Effector memory CD4-positive, alpha-beta T cell (primary cell): Measurements from ENCODE around the gene BCKDHA.
"Not testable (repeated sequence)": the region's sequence is repeated elsewhere in the genome, so short reads cannot be mapped to it uniquely, and the experiment has no call there.

Source experiments
- DNase-seq, 3 donors: peaks; one replicate each; pipeline ENCODE4 v3.0.0-alpha.2; 2020
- H3K27ac ChIP-seq: 2 replicates; pipeline ENCODE4 v1.7.0; 2013; ENCODE audit warnings: mild to moderate bottlenecking, low read length, moderate library complexity; ENCODE audit not compliant: insufficient read depth, poor library complexity, severe bottlenecking
- H3K27me3 ChIP-seq: replicated peaks from 2 replicates; pipeline ENCODE4 v1.7.0; 2013; ENCODE audit warnings: mild to moderate bottlenecking, low read length; ENCODE audit not compliant: insufficient read depth, control insufficient read depth, poor library complexity, severe bottlenecking
- H3K36me3 ChIP-seq: 2 replicates; pipeline ENCODE4 v1.7.0; 2013; ENCODE audit warnings: mild to moderate bottlenecking, low read length, moderate library complexity; ENCODE audit not compliant: control insufficient read depth, insufficient read depth
- H3K4me1 ChIP-seq: 2 replicates; pipeline ENCODE4 v1.7.0; 2013; ENCODE audit warnings: low read length, mild to moderate bottlenecking; ENCODE audit not compliant: control insufficient read depth, insufficient read depth, poor library complexity, severe bottlenecking
- H3K4me3 ChIP-seq: 2 replicates; pipeline ENCODE4 v1.7.0; 2013; ENCODE audit warnings: low read length, low read depth, mild to moderate bottlenecking; ENCODE audit not compliant: insufficient read depth, poor library complexity, severe bottlenecking
- H3K9me3 ChIP-seq: 2 replicates; pipeline ENCODE4 v1.7.0; 2013; ENCODE audit warnings: mild to moderate bottlenecking, low read length, moderate library complexity; ENCODE audit not compliant: control insufficient read depth

The BCKDHA gene

GRCh38 chr19:41403181-41403970 lies 5.8 kb downstream of the BCKDHA start:
- Histone ChIP-seq H3K27me3 (no peaks in the 10 kb centered on the region), H3K4me1 (no peaks in the 10 kb centered on the region), H3K4me3 (no peak overlapping the region), H3K36me3 (peaks cover 3% of the 10 kb centered on the region), H3K27ac (no peak overlapping the region), H3K9me3 (no peaks in the 10 kb centered on the region)
- DNase-seq: no peak

- no peaks in the 10 kb centered on the region for H3K27me3 ChIP-seq
- H3K27ac ChIP-seq: no peak overlapping the region
- H3K36me3 ChIP-seq: peaks cover 6% of the 10 kb centered on the region
- H3K4me3 ChIP-seq: no peak overlapping the region
- no peak for DNase-seq
- H3K4me1 ChIP-seq: no peaks in the 10 kb centered on the region
- no peaks in the 10 kb centered on the region for H3K9me3 ChIP-seq
These were observed 8.2 kb downstream of the BCKDHA start for GRCh38 chr19:41405776-41406175.

- no peak for DNase-seq
- Histone ChIP-seq H3K27me3 (no peaks in the 10 kb centered on the region), H3K36me3 (peaks cover 9% of the 10 kb centered on the region), H3K4me3 (no peak overlapping the region), H3K9me3 (no peaks in the 10 kb centered on the region), H3K27ac (no peak overlapping the region), H3K4me1 (no peaks in the 10 kb centered on the region)
These were observed 9.7 kb downstream of the BCKDHA start for GRCh38 chr19:41407271-41407670.

- Histone ChIP-seq H3K27ac (no peak overlapping the region), H3K4me3 (no peak overlapping the region), H3K4me1 (no peaks in the 10 kb centered on the region)
These were observed 10.6 kb downstream of the BCKDHA start for GRCh38 chr19:41408256-41408655.

GRCh38 chr19:41408846-41409245 lies 11.2 kb downstream of the BCKDHA start:
- not testable (repeated sequence) for H3K4me3 ChIP-seq, H3K9me3 ChIP-seq

More at GRCh38 chr19:41408256-41408655, 10.6 kb downstream of the BCKDHA start:
- no peak for DNase-seq
- H3K36me3 ChIP-seq: peaks cover 10% of the 10 kb centered on the region
- H3K9me3 ChIP-seq: no peaks in the 10 kb centered on the region
- no peaks in the 10 kb centered on the region for H3K27me3 ChIP-seq

GRCh38 chr19:41409288-41409687 lies 11.7 kb downstream of the BCKDHA start:
- no peak for DNase-seq
- H3K27me3 ChIP-seq: no peaks in the 10 kb centered on the region
- no peak overlapping the region for H3K27ac ChIP-seq
- H3K9me3 ChIP-seq: no peaks in the 10 kb centered on the region
- no peak overlapping the region for H3K4me3 ChIP-seq
- H3K4me1 ChIP-seq: no peaks in the 10 kb centered on the region
- H3K36me3 ChIP-seq: peaks cover 21% of the 10 kb centered on the region

More at GRCh38 chr19:41408846-41409245, 11.2 kb downstream of the BCKDHA start:
- not testable (repeated sequence) for H3K27me3 ChIP-seq, H3K4me1 ChIP-seq, H3K27ac ChIP-seq, DNase-seq
- peaks cover 16% of the 10 kb centered on the region for H3K36me3 ChIP-seq

- H3K4me3 ChIP-seq: no peak overlapping the region
- no peaks in the 10 kb centered on the region for H3K4me1 ChIP-seq
These were observed 12.9 kb downstream of the BCKDHA start for GRCh38 chr19:41410336-41411054.

GRCh38 chr19:41411100-41411967 lies 13.7 kb downstream of the BCKDHA start:
- H3K36me3 ChIP-seq: peaks cover 33% of the 10 kb centered on the region
- H3K27ac ChIP-seq: no peak overlapping the region
- no peak for DNase-seq
- H3K27me3 ChIP-seq: no peaks in the 10 kb centered on the region
- H3K9me3 ChIP-seq: no peaks in the 10 kb centered on the region
- no peaks in the 10 kb centered on the region for H3K4me1 ChIP-seq
- no peak overlapping the region for H3K4me3 ChIP-seq

More at GRCh38 chr19:41410336-41411054, 12.9 kb downstream of the BCKDHA start:
- Histone ChIP-seq H3K27ac (no peak overlapping the region), H3K36me3 (peaks cover 30% of the 10 kb centered on the region), H3K27me3 (no peaks in the 10 kb centered on the region), H3K9me3 (no peaks in the 10 kb centered on the region)
- no peak for DNase-seq

GRCh38 chr19:41411968-41412265 lies 14.3 kb downstream of the BCKDHA start:
- peaks cover 35% of the 10 kb centered on the region for H3K36me3 ChIP-seq

More at GRCh38 chr19:41411968-41412265, 14.3 kb downstream of the BCKDHA start:
- no peaks in the 10 kb centered on the region for H3K27me3 ChIP-seq
- no peaks in the 10 kb centered on the region for H3K9me3 ChIP-seq
- DNase-seq: no peak
- no peak overlapping the region for H3K4me3 ChIP-seq
- no peaks in the 10 kb centered on the region for H3K4me1 ChIP-seq
- H3K27ac ChIP-seq: no peak overlapping the region
